HS-27A (cell line): Measurements from ENCODE around the gene TFDP1.
"Not testable (repeated sequence)": the region's sequence is repeated elsewhere in the genome, so short reads cannot be mapped to it uniquely, and the experiment has no call there.

Source experiments
- DNase-seq: peaks from one replicate; pipeline ENCODE4 v3.0.0-alpha.2; 2012; ENCODE audit warnings: low read depth, missing footprints

The TFDP1 gene

DNA sequence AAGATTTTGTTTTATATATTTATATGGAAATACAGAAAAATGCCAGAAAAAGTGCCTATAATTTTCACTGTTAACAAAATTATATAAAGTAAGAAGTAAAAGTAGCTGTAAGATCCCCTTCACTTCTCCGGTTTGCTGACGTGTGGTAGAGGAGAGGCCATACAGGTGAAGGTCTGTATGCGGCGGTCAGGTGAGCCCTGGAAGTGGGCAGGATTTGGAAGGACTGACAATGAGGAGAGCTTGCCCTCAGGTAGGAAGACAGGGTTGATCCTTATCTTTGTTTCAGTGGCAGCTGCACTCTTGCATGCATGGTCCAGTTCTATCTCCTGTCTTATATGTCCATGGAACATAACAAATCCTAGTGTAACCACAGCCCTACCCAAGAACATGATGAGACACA lies 16.9 kb upstream of the TFDP1 start:
- DNase-seq: no peak

- DNase-seq: no peak
These were observed 11.5 kb upstream of the TFDP1 start for GRCh38 chr13:113573065-113573464.

GRCh38 chr13:113576597-113576996 lies 8.0 kb upstream of the TFDP1 start:
- DNase-seq: no peak

DNA sequence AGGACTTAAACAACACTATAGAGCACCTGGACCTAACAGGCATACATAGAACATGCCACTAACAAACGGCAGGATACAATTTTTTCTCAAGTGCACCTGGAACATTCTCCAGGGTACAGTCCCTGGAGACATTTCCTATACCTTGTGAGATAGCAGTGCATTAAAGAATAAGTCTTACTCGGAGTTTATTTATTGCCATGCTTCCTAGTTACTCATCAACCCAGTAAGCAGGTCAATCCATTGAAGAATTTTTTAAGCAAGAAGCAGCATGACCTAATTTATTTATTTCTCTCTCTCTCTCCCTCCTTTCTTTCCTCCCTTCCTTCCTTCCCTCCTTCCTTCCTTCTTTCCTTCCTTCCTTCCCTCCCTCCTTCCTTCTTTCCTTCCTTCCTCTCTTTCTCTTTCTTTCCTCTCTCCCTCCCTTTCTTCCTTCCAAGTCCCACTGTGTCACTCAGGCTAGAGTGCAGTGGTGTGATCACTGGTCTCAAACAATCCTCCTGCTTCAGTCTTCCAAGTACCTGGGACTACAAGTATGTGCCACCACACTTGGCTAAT lies 6.6 kb upstream of the TFDP1 start:
- DNase-seq: no peak

DNA sequence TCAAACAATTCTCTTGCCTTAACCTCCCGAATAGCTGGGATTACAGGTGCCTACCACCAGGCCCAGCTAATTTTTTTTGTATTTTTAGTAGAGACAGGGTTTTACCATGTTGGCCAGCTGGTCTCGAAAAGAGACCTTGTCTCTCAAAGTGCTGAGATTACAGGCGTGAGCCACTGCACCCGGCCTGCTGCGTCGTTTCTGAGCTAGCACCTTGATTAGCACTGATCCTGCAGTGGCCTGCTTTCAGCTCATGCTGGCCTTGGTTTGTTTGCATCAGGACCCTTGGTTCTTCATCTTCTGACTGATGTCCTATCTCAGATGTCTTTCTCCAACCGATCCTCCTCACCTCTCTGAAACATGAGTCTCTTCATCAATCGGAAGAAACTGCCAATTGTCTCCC lies 4.9 kb upstream of the TFDP1 start:
- no peak for DNase-seq

GRCh38 chr13:113581871-113582270 lies 2.7 kb upstream of the TFDP1 start:
- no peak for DNase-seq

- DNase-seq: no peak
These were observed 1.5 kb upstream of the TFDP1 start for GRCh38 chr13:113582841-113583631.

DNA sequence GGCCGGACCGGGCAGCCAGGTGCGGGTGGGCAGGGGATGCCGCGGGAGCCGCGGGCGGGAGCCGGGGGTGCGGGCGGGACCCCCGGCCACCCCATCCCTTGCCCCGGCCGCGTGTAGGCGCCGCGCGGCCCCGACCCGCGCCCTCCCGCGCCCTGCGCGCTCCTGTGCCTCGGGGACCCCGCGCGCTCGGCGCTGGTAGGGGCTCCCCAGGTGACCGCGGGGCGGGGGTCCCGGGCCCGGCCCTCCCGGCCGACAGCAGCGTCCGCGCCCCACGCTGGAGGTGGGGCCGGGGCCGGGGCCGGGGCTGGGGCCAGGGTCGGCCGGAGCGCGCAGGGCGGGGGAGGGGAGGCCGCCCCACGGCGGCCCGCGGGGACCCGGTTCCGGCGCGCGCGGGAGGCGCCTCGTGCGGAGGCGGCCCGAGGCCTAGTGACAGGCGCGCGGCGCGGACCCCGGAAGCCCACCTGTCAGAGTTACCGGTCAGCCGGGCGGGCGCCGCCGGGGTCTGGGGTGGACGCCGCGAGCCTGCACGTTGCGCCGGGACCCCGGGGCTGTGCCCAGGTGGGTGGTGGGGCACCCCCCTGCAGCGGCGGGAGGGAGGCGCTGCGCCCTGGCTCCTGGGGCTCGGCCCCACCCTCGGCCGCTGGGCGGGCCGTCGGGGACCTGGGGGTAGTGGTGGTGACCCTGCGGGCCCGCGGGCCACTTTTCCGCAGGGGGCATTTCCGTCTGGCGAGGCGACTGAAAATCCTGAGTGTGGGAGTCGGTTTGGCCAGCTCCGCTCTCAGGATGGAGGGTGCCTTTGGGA lies 518 bp downstream of the TFDP1 start:
- DNase-seq: no peak

DNA sequence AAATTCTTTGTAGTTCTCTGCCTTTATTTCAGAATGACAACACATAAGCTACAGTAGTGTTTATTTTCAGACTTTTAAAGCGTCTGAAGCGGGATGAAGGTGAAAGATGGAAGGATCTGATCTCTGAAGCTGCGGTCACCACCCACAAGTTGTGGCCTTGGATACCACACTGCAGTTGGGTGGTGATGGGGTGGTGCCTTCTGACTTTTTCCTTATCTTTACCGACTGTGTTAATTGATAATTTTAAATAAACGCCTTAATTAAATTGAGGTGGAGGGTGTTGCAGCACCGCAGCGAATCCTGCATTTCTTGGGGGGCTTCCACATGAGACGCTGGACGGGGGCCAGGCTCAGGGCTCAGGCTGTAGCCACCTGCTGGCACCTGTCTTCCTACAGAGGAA lies 1.3 kb downstream of the TFDP1 start:
- no peak for DNase-seq

DNA sequence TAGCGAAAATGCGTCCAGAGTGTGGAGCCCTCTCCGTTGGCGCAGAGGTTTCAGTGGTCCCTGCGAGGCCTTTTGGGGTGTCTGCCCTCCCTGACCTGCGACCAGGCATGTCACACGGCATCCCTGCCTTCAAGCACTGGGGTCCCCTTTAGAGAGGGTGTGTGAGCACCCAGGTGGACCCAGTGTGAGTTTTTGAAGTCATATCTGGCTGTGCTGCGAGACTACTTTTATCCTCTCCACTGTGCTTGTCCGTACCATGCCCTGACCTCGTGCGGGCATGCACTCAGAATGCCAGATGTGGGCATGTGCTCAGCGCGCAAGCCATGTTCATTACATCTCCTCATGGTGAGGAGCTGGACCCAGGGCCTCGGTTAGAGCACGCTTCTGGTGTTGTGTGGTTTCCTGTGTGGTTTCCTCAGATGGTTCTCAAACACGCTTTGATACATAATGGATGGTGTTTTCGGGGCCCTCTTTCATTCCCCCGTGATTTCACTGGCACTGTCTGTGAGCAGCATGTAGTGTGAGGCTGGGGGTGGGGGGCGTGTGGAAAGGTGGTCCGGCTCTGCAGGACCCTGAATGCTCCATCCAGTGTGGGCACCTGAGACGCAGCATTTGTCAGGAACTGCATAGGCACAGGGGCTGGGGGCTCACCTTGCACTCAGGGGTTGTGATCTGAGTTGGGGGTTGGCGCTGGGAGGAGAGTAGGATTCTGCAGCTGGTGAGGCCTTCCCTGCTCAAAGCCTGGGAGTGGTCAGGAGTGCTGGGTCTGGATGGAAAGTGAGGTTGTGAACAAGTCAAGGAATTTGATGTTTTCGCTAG lies 2.3 kb downstream of the TFDP1 start:
- DNase-seq: no peak

- no peak for DNase-seq
These were observed 4.0 kb downstream of the TFDP1 start for GRCh38 chr13:113588394-113589111.

- no peak for DNase-seq
These were observed 4.9 kb downstream of the TFDP1 start for GRCh38 chr13:113589251-113589960.

- DNase-seq: no peak
These were observed 5.4 kb downstream of the TFDP1 start for GRCh38 chr13:113589961-113590339.

- DNase-seq: no peak
These were observed 7.2 kb downstream of the TFDP1 start for GRCh38 chr13:113591750-113592149.

- DNase-seq: no peak
These were observed 8.0 kb downstream of the TFDP1 start for GRCh38 chr13:113592571-113592970.

DNA sequence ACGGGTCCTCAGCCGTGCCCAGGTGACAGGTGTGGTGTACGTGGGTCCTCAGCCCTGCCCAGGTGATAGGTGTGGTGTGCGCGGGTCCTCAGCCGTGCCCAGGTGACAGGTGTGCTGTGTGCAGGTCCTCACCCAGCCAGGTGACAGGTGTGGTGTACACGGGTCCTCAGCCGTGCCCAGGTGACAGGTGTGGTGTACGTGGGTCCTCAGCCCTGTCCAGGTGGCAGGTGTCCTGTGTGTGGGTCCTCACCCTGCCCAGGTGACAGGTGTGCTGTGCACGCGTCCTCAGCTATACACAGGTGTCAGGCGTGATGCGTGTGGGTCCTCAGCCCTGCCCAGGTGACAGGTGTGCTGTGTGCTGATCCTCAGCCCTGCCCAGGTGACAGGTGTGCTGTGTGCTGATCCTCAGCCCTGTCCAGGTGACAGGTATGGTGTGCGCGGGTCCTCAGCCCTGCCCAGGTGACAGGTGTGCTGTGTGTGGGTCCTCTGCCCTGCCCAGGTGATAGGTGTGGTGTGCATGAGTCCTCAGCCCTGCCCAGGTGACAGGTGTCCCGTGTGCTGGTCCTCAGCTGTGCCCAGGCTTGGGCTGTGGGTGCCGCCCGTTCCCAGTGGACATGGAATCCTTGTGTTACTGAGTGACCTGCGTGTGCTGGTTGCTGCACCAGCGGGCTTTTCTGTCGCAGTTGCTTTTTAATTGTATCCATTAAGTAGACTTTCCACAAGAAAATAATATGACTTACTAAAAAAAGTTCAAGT lies 9.7 kb downstream of the TFDP1 start:
- not testable (repeated sequence) for DNase-seq

GRCh38 chr13:113595131-113595530 lies 10.6 kb downstream of the TFDP1 start:
- no peak for DNase-seq

DNA sequence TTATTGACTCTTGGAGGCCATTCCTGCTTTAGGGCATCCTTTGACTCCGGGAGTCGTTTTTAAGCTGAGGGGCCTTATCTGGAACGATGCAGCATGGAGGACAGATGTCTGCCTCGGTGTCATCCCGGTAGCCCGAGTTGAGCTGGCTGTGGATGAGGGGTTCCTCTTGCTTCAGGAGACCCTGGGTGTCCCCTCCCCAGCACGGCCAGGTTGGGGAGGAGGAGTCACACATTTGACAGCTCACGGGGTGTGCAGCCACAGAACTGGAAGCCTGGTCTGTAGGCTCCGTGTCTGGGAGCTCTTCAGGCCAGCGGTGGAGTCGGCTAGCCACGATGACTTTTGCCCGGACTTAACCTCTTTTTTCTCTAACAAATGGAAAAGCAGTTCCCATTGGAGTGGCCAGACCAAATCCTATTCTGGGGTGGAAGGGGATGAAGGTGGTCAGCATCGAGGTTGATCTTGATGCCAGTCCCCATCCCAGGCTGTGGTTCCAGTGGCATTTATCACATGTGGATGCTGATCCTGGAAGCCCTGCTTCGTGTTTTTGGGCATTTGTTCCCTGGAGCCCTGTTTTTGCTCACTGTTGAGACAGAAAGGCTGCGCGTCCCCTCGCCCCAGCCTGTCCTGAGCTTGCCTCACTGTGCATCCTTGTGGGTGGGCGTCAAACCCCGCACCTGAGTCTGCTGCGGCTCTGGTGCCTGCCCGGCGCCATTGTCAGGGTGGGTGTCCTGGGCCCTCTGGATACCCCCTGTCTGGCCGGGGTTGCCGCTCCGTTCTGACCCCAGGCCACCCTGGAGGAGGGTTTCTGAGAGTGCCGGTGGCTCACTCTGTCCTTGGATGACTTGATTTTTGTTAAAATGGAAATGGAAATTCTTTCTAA lies 12.0 kb downstream of the TFDP1 start:
- DNase-seq: no peak

DNA sequence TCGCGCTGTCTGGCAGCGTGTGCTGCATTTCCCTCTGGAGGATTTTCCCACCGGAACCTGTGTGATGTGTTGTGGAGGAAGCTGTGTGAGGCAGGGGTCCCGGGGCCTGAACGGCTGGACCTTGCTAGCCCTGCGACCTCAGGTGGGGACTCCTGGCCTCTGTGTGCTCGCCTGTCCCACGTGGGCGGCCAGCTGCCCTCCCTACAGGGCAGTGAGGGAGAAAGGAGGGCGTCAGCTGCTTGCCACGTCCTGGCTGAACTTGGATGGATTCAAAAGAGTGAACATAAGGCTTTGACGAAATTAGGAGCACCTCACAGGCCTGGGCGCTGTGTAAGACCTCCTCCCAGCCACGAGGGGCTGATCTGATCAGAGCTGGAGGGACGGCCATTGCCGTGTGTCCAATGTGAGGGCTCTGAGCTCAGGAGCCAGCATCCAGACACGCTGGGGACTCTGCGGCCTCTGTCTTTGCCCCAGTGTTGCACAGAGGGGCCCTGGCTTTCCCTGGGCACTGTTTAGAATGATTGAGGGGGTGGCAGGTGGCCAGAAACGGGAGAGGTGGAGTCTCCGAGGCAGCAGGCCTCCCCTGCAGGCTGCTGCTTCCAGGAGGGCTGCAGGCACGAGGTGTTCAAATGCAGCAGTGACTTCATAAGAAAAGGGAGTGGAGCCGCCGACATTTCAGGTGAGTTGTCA lies 13.0 kb downstream of the TFDP1 start:
- DNase-seq: no peak
